Measurements from ENCODE around the gene PLEKHG3. TPM values are rescaled to one million over a fixed set of nuclear protein-coding genes. Genes with fewer than 3 reads are reported as not detected.

The PLEKHG3 gene
- total and polyA plus RNA-seq, 10 of the 15 experiments (the other 5 are each of a cell fraction or from before 2014, with no cell fraction given) = 0.03 to 0.73 (median 0.07) TPM; not detected in 5

GRCh38 chr14:64753374-64753773 is 49.1 kb downstream of the PLEKHG3 start:
- no peaks in the 10 kb centered on the region for H3K36me3 ChIP-seq (ENCODE audit: control insufficient read depth in 2 of 2, insufficient read depth in 2 of 2, low read length in 1 of 2)
- in situ Hi-C loops (cut with MboI) = no loop called here
- no peak overlapping the region for H3K9ac ChIP-seq (ENCODE audit: control insufficient read depth, insufficient read depth, low read length)
- DNase-seq (ENCODE audit: low read depth, low spot score) (no peak), FAIRE-seq (no peak), ATAC-seq (no peak)
- intact Hi-C loops (cut with micrococcal nuclease; ENCODE audit: unreplicated experiment) = no loop called here
- H3K27me3 ChIP-seq (replicated peaks in 1 of 2; ENCODE audit: control insufficient read depth in 2 of 2, insufficient read depth in 2 of 2, low read length in 1 of 2) = peaks cover 0 to 3% of the 10 kb centered on the region in 2 experiments; a peak in 3 of 4 replicates
- H3K4me3 ChIP-seq = no peak overlapping the region
- no peak overlapping the region for H2AFZ ChIP-seq (ENCODE audit: control insufficient read depth, low read depth, low read length)
- H3K27ac ChIP-seq (ENCODE audit: control insufficient read depth, insufficient read depth) = no peak overlapping the region
- H4K20me1 ChIP-seq (ENCODE audit: control insufficient read depth, insufficient read depth) = no peaks in the 10 kb centered on the region
- no TSS peak for BruUV-seq (replicated peaks)
- ChIA-PET POLR2A (no interaction called here), SMC1A (ENCODE audit: uncharacterized antibody, unreplicated experiment) (no interaction called here), RAD21 (ENCODE audit: unreplicated experiment) (no interaction called here), CTCF (interaction anchor here (0.7 kb wide), 1 partner anchor 8 kb away, joined by 3 read pairs; no protein-coding TSS in a partner anchor)
- no peaks in the 10 kb centered on the region for H3K4me1 ChIP-seq (ENCODE audit: control insufficient read depth, insufficient read depth, low read length)
- 37% methylated on average over 13 of the region's 13 CpGs for WGBS (ENCODE audit: insufficient coverage, insufficient replicate concordance, low lambda C conversion rate, missing lambda C conversion rate)
- H3K9me3 ChIP-seq (replicated peaks; ENCODE audit: control insufficient read depth, insufficient read depth, low read length) = no peaks in the 10 kb centered on the region
- no peaks in the 10 kb centered on the region for H3K79me2 ChIP-seq (ENCODE audit: control insufficient read depth, insufficient read depth, low read length)
- TF ChIP-seq ASH2L (IDR thresholded peaks at IDR 0.05; ENCODE audit: borderline replicate concordance, low read depth) (no peak), NFYA (IDR thresholded peaks at IDR 0.05; ENCODE audit: borderline replicate concordance, low read depth, low read length) (no peak), EP300 (IDR thresholded peaks at IDR 0.05; ENCODE audit: borderline replicate concordance in 1 of 2, control insufficient read depth in 1 of 2, low read depth in 2 of 2, low read length in 2 of 2) (no peak), ZNF592 (IDR thresholded peaks at IDR 0.05) (no peak), SP1 (IDR thresholded peaks at IDR 0.05; ENCODE audit: low read depth, low read length) (no peak), NKRF (conservative IDR thresholded peaks at IDR 0.05) (no peak), E2F8 (IDR thresholded peaks at IDR 0.05; ENCODE audit: low read depth, partially characterized antibody) (no peak), WRNIP1 (IDR thresholded peaks at IDR 0.05; ENCODE audit: borderline replicate concordance, low read depth, low read length) (no peak), ZNF24 (IDR thresholded peaks at IDR 0.05) (no peak), CHD1 (IDR thresholded peaks at IDR 0.05; ENCODE audit: low read depth, low read length) (no peak), RAD21 (IDR thresholded peaks at IDR 0.05; ENCODE audit: insufficient read depth, low read depth, low read length) (no peak), MTA3 (IDR thresholded peaks at IDR 0.05; ENCODE audit: borderline replicate concordance, low read length) (no peak), BCL11A (IDR thresholded peaks at IDR 0.05; ENCODE audit: low read depth, low read length) (no peak), CREB1 (IDR thresholded peaks at IDR 0.05; ENCODE audit: low read depth) (no peak), ZSCAN29 (IDR thresholded peaks at IDR 0.05) (no peak)
- no peak overlapping the region for H3K4me2 ChIP-seq (ENCODE audit: control insufficient read depth, insufficient read depth)
